Measurements from ENCODE around the gene GJB4.

Gene GJB4

DNA sequence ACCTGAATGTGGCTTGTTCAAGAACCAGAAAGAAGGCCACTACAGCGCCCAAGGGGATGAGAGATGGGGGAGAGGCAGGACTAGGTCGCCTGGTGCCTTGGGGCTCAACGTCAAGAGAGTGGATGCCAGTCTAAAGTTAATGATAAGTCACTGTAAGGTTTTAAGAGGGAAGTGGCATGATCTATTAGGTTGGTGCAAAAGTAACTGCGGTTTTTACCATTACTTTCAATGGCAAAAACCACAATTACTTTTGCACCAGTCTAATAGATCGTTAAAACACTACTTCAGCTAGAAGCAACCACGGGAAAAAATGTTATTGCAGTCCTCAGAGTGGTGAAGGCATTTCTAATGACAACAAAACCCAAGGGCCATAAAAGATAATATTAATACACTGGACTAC, 18.8 kb downstream of the GJB4 start:
- DNase-seq (ENCODE audit: low read depth) = no peak

DNA sequence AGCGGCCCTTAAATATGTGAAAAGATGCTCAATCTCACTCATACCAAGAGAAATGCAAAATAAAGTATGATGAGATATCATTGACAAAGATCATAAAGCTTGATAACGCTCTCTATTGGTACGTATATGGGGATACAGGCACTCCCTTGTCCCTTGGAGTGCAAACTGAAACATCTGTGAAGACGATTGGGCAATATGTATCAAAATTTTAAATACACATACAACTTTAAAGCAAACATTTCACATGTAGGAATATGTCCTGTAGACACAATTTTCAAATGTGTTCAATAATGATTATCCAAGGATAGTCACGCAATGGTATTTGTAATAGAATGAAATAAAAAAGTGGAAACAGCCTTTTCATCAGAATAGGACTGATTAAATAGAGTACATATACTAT, 19.5 kb downstream of the GJB4 start:
- DNase-seq (ENCODE audit: low read depth) = no peak

DNA sequence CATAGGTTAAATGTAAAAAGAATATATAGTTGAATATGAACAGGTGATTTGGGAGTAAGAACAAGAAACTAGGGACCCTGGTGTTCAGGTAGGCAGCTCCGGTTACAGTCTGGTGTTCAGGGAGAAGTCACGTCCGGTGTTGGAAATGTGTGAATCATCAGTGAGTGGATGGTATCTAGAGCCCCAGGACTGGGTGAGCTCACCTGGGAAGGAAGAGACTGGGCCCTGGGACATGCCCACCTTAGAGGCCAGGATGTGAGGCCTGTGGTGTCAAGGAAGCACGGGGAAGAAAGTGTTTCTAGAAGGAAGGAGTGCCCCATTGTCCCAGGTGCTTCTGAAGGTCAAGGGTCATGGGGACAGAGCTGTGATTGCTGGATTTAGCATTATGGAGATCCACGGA, 20.0 kb downstream of the GJB4 start:
- DNase-seq (ENCODE audit: low read depth) = no peak

DNA sequence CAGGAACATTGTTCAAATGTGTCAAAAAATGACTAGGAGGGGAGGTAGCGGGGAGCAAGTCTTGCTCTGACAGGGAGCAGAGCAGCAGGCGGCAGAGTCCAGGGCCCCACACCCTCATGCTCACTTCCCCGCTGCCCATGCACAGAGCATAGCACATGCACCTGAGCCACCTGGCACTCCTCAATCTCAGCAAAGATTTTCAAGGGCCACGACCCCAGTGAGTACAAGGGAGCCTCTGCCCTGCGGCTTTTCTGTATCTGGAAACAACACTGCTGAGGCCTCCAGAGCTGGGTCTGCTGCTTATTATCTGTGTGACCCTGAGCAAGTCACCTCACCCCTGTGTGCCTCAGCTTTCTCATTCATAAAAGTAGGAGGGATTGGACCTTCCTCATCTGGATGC, 20.4 kb downstream of the GJB4 start:
- DNase-seq (ENCODE audit: low read depth) = no peak

DNA sequence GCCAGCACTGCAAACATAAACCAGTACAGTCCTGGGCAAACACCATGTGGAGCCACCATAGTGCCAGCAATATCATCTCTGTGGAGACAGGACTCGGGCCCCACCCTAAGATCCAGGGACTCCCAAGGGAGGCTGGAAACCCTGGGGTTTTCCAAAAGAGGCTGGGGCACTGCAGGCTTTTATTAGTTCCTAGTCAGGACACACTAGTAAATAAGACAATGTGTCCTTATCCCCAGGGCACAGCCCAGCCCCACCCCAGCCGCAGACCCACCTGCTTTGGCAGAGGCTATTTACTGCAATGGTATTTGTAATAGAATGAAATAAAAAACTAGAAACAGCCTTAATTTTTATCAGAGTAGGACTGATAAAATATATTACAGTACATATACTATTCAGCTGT, 21.0 kb downstream of the GJB4 start:
- no peak for DNase-seq (ENCODE audit: low read depth)

DNA sequence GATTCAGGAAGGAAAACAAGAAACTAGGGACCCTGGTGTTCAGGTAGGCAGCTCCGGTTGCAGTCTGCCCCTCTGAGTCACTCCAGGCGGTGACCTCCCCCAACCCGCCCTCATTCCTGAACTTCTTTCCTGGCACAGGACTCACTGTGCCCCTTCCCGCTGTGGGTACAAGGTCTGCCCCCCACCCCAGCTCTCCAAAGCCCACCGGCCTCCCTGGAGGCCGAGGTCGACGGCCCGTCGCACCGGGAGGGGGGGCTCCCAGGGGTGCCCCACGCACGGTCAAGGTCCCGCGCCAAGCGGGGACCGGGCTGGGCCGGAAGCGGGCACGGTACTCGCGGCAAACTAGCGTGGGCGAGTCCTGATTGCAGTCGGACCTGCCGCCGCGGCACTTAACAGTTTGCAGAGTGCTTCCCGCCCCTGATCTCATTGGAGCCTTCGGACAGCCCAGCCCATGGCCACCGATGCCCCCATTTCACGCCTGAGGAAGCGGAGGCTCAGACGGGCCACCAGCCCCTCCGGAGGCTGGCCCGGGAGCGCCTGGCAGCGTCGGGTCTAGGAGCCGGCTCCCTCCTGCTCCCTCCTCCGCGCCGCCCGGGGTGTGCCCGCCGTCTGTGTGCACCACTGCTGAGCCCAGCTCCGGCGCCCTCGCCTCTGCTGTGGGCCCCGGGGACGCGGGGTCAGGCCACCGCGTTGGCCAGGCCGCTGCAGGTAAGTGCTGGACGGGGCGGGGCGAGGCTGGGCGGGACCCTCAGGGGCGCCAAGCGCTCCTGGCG, 21.7 kb downstream of the GJB4 start, which contains the start of gene GJB3:
Gene GJB3 (plus strand): TSS at position 144 of the 773 bp plus-strand sequence. CDS start 3,549 bp downstream, outside the sequence.
- DNase-seq (ENCODE audit: low read depth) = no peak

DNA sequence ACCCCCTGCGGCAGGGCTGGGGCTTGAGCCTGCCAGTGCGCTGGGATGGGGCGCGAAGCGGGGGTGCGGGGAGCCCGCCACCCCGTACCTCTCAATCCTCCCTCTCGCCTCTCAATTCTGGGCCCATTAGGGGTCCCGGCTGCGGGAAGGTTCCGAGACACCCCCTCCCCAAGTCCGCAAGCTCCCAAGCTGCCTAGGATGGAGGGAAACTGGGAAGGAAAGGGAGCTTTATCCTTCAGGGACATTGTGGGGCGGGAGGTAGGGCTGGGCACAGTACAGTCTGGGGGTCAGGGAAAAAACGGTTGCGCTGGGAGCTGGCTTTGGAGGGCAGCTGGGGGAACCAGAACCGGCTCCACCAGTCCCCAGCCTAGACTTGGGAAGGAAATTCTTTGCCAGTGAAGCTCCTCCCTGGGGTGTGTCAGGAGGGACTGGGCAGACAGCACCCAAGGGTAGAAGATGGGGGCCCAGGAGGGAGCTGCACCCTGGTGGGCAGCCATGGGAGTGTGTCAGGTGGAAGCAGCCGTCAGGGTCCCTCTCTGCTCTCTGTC, 22.4 kb downstream of the GJB4 start:
- no peak for DNase-seq (ENCODE audit: low read depth)

DNA sequence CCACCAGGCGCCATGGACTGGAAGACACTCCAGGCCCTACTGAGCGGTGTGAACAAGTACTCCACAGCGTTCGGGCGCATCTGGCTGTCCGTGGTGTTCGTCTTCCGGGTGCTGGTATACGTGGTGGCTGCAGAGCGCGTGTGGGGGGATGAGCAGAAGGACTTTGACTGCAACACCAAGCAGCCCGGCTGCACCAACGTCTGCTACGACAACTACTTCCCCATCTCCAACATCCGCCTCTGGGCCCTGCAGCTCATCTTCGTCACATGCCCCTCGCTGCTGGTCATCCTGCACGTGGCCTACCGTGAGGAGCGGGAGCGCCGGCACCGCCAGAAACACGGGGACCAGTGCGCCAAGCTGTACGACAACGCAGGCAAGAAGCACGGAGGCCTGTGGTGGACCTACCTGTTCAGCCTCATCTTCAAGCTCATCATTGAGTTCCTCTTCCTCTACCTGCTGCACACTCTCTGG, 25.2 kb downstream of the GJB4 start:
- DNase-seq (ENCODE audit: low read depth) = no peak

DNA sequence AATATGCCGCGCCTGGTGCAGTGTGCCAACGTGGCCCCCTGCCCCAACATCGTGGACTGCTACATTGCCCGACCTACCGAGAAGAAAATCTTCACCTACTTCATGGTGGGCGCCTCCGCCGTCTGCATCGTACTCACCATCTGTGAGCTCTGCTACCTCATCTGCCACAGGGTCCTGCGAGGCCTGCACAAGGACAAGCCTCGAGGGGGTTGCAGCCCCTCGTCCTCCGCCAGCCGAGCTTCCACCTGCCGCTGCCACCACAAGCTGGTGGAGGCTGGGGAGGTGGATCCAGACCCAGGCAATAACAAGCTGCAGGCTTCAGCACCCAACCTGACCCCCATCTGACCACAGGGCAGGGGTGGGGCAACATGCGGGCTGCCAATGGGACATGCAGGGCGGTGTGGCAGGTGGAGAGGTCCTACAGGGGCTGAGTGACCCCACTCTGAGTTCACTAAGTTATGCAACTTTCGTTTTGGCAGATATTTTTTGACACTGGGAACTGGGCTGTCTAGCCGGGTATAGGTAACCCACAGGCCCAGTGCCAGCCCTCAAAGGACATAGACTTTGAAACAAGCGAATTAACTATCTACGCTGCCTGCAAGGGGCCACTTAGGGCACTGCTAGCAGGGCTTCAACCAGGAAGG, 25.8 kb downstream of the GJB4 start:
- no peak for DNase-seq (ENCODE audit: low read depth)

DNA sequence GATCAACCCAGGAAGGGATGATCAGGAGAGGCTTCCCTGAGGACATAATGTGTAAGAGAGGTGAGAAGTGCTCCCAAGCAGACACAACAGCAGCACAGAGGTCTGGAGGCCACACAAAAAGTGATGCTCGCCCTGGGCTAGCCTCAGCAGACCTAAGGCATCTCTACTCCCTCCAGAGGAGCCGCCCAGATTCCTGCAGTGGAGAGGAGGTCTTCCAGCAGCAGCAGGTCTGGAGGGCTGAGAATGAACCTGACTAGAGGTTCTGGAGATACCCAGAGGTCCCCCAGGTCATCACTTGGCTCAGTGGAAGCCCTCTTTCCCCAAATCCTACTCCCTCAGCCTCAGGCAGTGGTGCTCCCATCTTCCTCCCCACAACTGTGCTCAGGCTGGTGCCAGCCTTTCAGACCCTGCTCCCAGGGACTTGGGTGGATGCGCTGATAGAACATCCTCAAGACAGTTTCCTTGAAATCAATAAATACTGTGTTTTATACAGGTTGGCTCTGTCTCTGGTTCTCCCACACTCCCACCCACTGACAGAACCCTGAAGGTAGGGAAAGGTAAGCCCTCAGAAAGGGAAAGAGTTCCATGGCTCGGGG, 26.4 kb downstream of the GJB4 start:
- DNase-seq (ENCODE audit: low read depth) = no peak

DNA sequence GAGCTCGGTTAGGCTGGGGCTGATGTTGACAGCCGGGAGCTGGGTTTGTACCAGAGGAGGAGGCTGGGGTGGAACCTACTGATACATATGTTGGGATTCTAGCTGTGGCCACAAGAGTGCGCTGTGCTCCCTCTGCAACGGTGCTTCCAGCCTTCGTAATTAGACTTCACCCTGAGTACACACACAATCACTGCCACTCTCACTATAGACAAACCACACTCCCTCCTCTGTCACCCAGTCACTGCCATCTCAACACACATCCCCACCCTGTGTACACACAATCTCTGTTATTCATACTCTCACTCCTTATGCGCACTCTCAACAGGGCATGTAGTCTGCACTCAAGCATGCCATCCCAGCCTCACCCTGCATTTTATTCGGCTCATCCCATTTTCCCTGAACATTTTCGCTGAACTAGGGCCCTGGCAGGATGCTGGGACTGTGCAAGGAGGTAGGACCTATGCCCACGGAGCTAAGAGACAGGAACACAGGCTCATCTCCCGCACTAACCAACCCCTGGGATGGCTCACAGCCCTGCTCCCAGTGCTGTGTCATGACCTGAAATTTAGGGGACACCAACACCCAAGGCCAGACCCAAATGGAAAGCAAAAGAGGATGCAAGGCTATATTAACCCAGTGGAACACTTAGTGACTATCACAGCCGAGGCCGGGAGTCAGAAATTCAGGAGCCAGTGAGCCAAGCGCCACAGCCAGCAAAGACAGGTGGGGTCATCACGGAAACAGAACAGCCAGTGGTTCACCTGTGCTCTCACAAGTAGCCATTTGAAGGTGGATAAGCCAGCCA, 27.2 kb downstream of the GJB4 start:
- peak; percentile 41 for DNase-seq (ENCODE audit: low read depth)

DNA sequence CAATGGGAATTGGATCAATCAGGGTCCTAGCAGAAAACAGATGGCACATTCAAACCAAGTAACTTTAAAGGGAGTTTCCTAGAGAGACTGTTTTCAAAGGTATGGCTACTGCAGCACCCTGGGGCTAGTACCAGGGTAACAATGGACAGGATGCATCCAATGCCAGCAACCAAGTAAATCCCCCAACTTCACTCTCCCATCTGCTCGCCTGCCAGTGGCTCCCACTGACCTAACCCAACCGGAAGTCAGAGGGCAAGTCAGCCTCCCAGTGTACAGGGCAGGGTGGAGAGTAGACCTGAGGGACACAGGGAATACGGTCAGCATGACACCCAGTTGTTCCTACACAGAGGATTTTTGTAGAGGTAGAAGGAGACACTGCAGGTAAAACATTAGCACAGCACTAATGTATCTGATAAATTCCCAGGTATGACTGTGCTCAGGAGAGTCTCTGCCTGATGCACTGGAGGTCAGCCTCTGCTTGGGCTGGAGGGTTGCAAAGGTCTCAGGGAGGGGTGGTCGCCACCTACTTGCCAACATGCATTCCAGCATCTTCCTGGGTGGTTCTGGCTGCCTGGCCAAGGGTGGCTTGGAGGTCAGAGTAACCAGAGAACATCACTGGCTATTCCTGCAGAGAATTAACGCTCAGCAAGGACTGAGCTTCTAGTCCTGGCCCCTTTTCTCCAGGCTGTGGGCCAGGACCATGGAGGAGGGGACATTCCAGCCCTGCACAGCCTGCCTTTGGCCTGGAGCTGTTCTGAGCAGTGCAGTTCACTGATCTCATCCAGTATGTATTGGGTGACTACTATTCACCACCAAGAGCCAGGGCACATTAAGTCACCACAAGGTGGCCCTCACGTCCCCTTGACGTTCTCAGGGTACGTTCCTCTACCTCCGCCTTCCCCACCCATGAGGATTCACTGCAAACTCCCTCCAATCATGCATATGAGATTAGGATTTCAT, 28.2 kb downstream of the GJB4 start:
- no peak for DNase-seq (ENCODE audit: low read depth)

DNA sequence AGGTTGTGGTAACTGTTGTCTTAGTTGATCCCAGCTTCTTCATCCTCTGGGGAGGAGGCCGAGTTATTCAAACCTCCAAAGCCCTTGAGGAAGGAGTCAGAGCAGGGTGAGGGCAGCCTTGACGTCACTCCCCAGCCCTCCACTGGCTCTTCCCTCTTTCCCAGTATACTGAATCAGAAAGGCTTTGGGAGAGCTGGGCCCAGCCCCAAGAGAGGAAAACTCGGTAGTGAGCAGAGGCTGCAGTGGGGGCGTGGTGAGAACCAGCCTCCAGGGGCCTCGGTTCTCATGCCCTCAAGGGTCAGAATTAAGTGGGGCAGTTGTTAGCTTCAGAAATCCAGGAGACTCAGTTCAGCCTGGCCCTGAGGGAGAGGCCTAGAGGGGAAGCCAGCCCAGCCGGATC, 31.4 kb downstream of the GJB4 start:
- no peak for DNase-seq (ENCODE audit: low read depth)

DNA sequence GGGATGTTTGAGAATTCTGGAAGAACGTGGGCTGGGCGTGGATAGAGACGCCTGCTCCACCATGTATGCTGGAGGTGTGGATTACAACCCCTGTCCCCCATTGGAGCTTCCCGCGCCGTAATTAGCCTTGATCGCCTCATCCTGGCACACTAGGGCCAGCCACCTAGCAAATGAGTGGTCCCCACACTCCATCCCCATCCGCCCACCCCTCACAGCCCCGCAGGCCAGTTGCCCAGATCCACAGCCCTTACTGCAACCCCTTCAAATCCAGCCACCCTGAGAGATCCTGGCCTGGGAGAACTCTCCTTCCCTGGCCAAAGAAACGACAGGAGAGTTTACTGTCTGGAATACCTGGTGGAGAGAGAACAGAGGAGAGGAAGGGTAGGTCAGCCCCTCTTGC, 32.9 kb downstream of the GJB4 start:
- DNase-seq (ENCODE audit: low read depth) = no peak

DNA sequence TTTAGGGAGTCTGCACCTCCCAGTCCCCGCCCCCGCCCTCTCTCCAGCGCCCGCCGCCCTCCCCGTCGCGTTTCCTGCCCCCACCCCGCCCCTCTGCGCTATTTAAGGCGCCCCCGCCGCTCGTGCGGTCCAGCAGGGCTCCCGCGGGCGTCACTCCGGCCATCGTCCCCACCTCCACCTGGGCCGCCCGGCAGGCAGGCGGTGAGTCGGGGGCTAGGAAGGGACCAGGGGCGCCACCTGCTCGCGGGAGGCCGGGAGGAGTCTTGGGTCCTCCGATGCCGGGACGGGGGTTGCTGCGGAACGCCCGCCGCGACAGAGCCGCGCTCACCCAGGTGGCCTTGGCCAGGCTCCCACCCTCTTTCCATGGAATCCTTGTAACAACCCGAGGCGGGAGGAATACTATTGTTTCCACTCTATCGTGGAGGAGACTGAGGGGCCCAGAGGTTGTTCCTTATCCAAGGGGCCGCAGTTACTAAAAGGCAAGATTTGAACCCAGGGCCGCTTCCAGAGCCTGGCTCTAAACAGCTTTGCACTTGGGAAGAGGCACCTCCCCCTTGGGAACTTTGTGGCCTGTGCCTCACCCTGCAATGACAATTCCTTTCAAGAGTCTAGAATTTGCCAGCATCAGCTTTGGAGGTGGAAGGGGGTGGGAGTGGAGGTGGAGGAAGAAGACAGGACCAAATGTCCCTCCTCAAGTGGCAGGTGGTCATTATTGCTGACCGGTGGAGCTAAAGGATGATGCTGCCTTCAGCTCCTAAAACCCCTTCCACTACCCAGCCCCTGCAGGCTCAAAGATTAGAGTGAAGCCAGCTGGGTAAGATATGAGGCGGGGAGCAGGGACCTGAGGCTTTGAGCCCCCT, 33.6 kb downstream of the GJB4 start, which contains the start of gene GJA4:
Gene GJA4 (plus strand): TSS at position 132 of the 860 bp plus-strand sequence. CDS start 1,215 bp downstream, outside the sequence.
- DNase-seq (ENCODE audit: low read depth) = no peak

DNA sequence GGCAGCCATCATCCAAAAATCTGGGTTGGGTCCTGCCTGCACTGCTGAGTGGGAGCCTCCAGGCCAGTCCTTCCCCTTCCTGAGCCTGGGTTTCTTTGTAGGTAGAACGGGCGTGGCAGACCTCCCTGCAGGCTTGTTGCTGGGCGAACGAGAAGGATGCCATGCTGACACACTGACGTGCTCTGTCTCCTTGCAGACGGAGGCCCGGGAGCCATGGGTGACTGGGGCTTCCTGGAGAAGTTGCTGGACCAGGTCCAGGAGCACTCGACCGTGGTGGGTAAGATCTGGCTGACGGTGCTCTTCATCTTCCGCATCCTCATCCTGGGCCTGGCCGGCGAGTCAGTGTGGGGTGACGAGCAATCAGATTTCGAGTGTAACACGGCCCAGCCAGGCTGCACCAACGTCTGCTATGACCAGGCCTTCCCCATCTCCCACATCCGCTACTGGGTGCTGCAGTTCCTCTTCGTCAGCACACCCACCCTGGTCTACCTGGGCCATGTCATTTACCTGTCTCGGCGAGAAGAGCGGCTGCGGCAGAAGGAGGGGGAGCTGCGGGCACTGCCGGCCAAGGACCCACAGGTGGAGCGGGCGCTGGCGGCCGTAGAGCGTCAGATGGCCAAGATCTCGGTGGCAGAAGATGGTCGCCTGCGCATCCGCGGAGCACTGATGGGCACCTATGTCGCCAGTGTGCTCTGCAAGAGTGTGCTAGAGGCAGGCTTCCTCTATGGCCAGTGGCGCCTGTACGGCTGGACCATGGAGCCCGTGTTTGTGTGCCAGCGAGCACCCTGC, 34.7 kb downstream of the GJB4 start:
- no peak for DNase-seq (ENCODE audit: low read depth)

DNA sequence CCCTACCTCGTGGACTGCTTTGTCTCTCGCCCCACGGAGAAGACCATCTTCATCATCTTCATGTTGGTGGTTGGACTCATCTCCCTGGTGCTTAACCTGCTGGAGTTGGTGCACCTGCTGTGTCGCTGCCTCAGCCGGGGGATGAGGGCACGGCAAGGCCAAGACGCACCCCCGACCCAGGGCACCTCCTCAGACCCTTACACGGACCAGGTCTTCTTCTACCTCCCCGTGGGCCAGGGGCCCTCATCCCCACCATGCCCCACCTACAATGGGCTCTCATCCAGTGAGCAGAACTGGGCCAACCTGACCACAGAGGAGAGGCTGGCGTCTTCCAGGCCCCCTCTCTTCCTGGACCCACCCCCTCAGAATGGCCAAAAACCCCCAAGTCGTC, 35.2 kb downstream of the GJB4 start:
- no peak for DNase-seq (ENCODE audit: low read depth)

DNA sequence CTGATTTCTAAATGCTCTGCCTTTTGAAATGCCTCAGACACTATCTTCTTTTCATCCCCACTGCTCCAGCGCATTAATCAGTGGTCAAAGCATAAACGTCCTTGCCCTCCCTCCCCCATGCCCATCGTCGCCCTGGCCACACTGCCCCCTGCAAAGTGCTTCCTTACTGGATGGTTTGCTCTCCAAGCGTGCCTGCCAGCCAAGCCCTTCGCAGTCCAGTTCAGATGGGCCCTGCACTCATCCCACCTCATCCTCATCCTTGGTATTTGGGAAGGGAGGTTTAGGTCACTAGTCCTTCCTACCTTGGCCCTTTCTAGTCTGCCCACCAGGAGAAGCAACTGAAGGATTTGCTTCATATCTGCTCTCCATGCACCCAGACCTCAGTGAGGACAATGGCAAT, 36.4 kb downstream of the GJB4 start:
- no peak for DNase-seq (ENCODE audit: low read depth)

DNA sequence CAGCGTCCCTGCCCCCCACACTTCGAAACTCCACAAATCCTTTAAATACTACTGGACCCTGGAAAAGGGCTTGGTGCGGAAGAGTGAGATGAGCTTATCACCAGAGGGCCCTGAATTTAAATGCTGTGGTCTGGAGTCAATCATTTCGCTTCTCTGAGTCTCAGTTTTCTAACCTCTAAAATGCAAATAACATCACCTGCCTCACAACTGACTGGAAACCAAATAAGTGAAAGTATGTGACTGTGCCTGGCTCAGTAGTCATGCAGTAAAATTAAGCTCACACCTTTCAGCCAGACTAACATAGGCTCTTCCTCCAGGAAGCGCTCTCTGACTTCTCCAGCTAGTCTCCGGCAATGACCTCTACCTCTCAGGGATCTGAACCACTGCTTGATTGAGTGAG, 37.5 kb downstream of the GJB4 start:
- DNase-seq (ENCODE audit: low read depth) = no peak
